CD14-positive monocyte (primary cell): ENCODE data around the gene FAM118B. TPM values are rescaled to one million over a fixed set of nuclear protein-coding genes. Genes with fewer than 3 reads are reported as not detected.
A peak's percentile ranks its signal among the peaks of the same experiment; 100 is the strongest.

Experiments used
- DNase-seq, 3 donors: peaks; one replicate each; pipeline ENCODE4 v3.0.0-alpha.2; 2011 to 2022
- H2AFZ ChIP-seq: 2 replicates; pipeline ENCODE4 v1.6.0; 2012; ENCODE audit warnings: mild to moderate bottlenecking, low read depth, low read length, inconsistent platforms; ENCODE audit not compliant: insufficient read depth, poor library complexity, severe bottlenecking
- H3K27ac ChIP-seq, 2 donors: 1 replicate in 1 of 2; 2 replicates in 1 of 2; pipeline ENCODE4 v1.5.1; 2012 to 2013; ENCODE audit warnings: low read length in 2 of 2, control low read depth in 1 of 2, inconsistent platforms in 1 of 2, low read depth in 1 of 2, mild to moderate bottlenecking in 1 of 2
- H3K27me3 ChIP-seq, 2 donors: one replicate each; pipeline versions ENCODE4 v1.6.0 to v1.6.1; 2011 to 2013; ENCODE audit warnings: low read length in 2 of 2; ENCODE audit not compliant: control insufficient read depth in 2 of 2, insufficient read depth in 2 of 2
- H3K36me3 ChIP-seq, 2 donors: replicated peaks in 1 of 2; 1 replicate in 1 of 2; 2 replicates in 1 of 2; pipeline versions ENCODE4 v1.5.1 to v1.6.1; 2012 to 2013; ENCODE audit warnings: low read length in 2 of 2, control low read depth in 1 of 2, inconsistent platforms in 1 of 2, mild to moderate bottlenecking in 1 of 2; ENCODE audit not compliant: insufficient read depth in 2 of 2, control insufficient read depth in 1 of 2
- H3K4me1 ChIP-seq, 2 donors: 1 replicate in 1 of 2; 2 replicates in 1 of 2; pipeline versions ENCODE4 v1.5.1 to v1.6.1; 2012 to 2013; ENCODE audit warnings: low read length in 2 of 2, control low read depth in 1 of 2, inconsistent platforms in 1 of 2, mild to moderate bottlenecking in 1 of 2, moderate library complexity in 1 of 2; ENCODE audit not compliant: insufficient read depth in 2 of 2, control insufficient read depth in 1 of 2
- H3K4me2 ChIP-seq: replicated peaks from 2 replicates; pipeline ENCODE3; 2012; ENCODE audit warnings: low read length, moderate library complexity, mild to moderate bottlenecking; ENCODE audit not compliant: poor library complexity, severe bottlenecking; ENCODE audit errors: extremely low read depth
- H3K4me3 ChIP-seq, 3 experiments: fragments of 200-600 bp in 1 of 3; sonication (generic) in 1 of 3; replicated peaks in 1 of 3; 1 replicate in 2 of 3; 2 replicates in 1 of 3; pipeline ENCODE4 v1.5.1; 2011 to 2013; ENCODE audit warnings: low read length in 3 of 3, mild to moderate bottlenecking in 3 of 3, control low read depth in 2 of 3, low read depth in 2 of 3, inconsistent platforms in 1 of 3, moderate library complexity in 1 of 3
- H3K79me2 ChIP-seq: 2 replicates; pipeline ENCODE4 v1.6.0; 2012; ENCODE audit warnings: mild to moderate bottlenecking, control low read depth, inconsistent platforms, low read length, moderate library complexity; ENCODE audit not compliant: insufficient read depth
- H3K9ac ChIP-seq: 2 replicates; pipeline ENCODE4 v1.6.0; 2017; ENCODE audit warnings: low read length, mild to moderate bottlenecking; ENCODE audit not compliant: insufficient read depth, poor library complexity, severe bottlenecking
- H3K9me3 ChIP-seq, 2 donors: replicated peaks in 1 of 2; 1 replicate in 1 of 2; 2 replicates in 1 of 2; pipeline versions ENCODE4 v1.5.1 to v1.6.1; 2012 to 2013; ENCODE audit warnings: low read length in 2 of 2, control low read depth in 1 of 2; ENCODE audit not compliant: control insufficient read depth in 1 of 2, insufficient read depth in 1 of 2
- H4K20me1 ChIP-seq: 2 replicates; pipeline ENCODE4 v1.6.0; 2012; ENCODE audit warnings: mild to moderate bottlenecking, low read length, control low read depth, moderate library complexity; ENCODE audit not compliant: insufficient read depth
- H3K27ac Mint-ChIP-seq, 7 donors: one replicate each; pipeline ENCODE4 v1.8.0; 2020; ENCODE audit warnings: mild to moderate bottlenecking in 7 of 7, mixed read lengths in 7 of 7, moderate library complexity in 6 of 7, inconsistent platforms in 2 of 7
- H3K27me3 Mint-ChIP-seq, 3 donors: one replicate each; pipeline ENCODE4 v1.8.0; 2021 to 2022; ENCODE audit warnings: low read depth in 3 of 3, mild to moderate bottlenecking in 3 of 3, mixed read lengths in 3 of 3, moderate library complexity in 3 of 3, inconsistent platforms in 1 of 3
- H3K36me3 Mint-ChIP-seq, 2 donors: one replicate each; pipeline ENCODE4 v1.8.0; 2020; ENCODE audit warnings: mixed read lengths in 2 of 2, inconsistent platforms in 1 of 2, mild to moderate bottlenecking in 1 of 2
- H3K4me1 Mint-ChIP-seq: one replicate; pipeline ENCODE4 v1.8.0; 2020; ENCODE audit warnings: mild to moderate bottlenecking, mixed read lengths
- H3K4me3 Mint-ChIP-seq, 2 donors: one replicate each; pipeline ENCODE4 v1.8.0; 2020; ENCODE audit warnings: mild to moderate bottlenecking in 2 of 2, mixed read lengths in 2 of 2, moderate library complexity in 1 of 2
- H3K9me3 Mint-ChIP-seq, 7 donors: one replicate each; pipeline ENCODE4 v1.8.0; 2020 to 2022; ENCODE audit warnings: mixed read lengths in 7 of 7, mild to moderate bottlenecking in 6 of 7, moderate library complexity in 6 of 7, inconsistent platforms in 2 of 7
- WGBS: methylation state at CpG from one replicate; pipeline ENCODE4 v1.1.5; 2013; ENCODE audit warnings: missing lambda C conversion rate; ENCODE audit not compliant: insufficient coverage; 5-methylcytosine and 5-hydroxymethylcytosine counted together
- intact Hi-C, 2 donors: fragments of 100-400 bp; cut with micrococcal nuclease; formaldehyde crosslinking; loops; one replicate each; pipeline versions ENCODE4 v1.15.0 to v1.15.1; 2023
- polyA plus RNA-seq, 3 donors: library from polyadenylated mRNA; depleted of rRNA in 1 of 3; unstranded in 2 of 3; stranded (reverse) in 1 of 3; fragments of 300-500 nt in 2 of 3; fragments of >200 nt in 1 of 3; fragmentation: Illumina TruSeq in 2 of 3; gene quantifications; 1 replicate in 2 of 3; 2 replicates in 1 of 3; pipeline ENCODE4 v1.2.3, GENCODE V29; 2012 to 2021
- TF ChIP-seq, protein P1 (sequence below): fragments of 200-600 bp; IDR thresholded peaks from one replicate; pipeline ENCODE4 v1.8.0; 2022; ENCODE audit warnings: antibody characterized with exemption, mild to moderate bottlenecking

FAM118B gene
- polyA plus RNA-seq, 3 donors, result 13.6 to 18.7 (median 16.5) TPM

DNA sequence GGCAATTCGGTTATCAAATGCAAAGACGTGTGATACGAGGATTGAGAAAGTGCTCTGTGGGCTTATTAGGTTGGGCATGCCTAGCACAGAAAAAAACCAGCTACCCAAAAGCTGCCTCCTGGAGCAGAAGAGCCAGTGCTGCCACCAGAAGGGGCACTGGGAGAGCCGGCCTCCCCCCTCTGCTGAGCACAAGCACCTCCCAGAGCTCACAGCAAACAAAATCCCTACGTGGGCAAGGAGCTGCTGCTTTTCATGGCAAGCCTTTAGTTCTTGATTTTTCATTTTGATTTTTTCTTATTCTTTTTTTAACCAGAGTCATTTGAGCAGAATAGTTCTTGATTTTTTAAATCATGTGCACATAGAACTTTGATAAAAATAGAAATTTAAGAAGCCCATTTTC lies 12.9 kb upstream of the FAM118B start:
- Histone ChIP-seq H3K9me3 (peaks cover 15 to 16% of the 10 kb centered on the region in 2 donors), H3K9ac (no peak overlapping the region), H3K4me1 (no peaks in the 10 kb centered on the region), H2AFZ (no peak overlapping the region), H3K36me3 (peaks cover 72 to 94% of the 10 kb centered on the region in 2 donors), H3K27me3 (no peaks in the 10 kb centered on the region), H4K20me1 (no peaks in the 10 kb centered on the region), H3K4me3 (no peak overlapping the region), H3K4me2 (no peak overlapping the region), H3K27ac (no peak overlapping the region), H3K79me2 (no peaks in the 10 kb centered on the region)
- peak overlapping the region in 1 of 7 donors; percentile 37 for H3K27ac Mint-ChIP-seq
- no peaks in the 10 kb centered on the region for H3K4me1 Mint-ChIP-seq
- 100% methylated on average over 4 of the region's 5 CpGs for WGBS
- H3K9me3 Mint-ChIP-seq, result peaks cover 14 to 23% (median 17%) of the 10 kb centered on the region in 7 donors
- intact Hi-C loops, result no loop called here
- peaks cover 0 to 3% (median 1%) of the 10 kb centered on the region in 3 donors for H3K27me3 Mint-ChIP-seq
- DNase-seq, result no peak
- no peak overlapping the region for H3K4me3 Mint-ChIP-seq
- H3K36me3 Mint-ChIP-seq, result peaks cover 77 to 91% of the 10 kb centered on the region in 2 donors
- TF ChIP-seq, protein P1, sequence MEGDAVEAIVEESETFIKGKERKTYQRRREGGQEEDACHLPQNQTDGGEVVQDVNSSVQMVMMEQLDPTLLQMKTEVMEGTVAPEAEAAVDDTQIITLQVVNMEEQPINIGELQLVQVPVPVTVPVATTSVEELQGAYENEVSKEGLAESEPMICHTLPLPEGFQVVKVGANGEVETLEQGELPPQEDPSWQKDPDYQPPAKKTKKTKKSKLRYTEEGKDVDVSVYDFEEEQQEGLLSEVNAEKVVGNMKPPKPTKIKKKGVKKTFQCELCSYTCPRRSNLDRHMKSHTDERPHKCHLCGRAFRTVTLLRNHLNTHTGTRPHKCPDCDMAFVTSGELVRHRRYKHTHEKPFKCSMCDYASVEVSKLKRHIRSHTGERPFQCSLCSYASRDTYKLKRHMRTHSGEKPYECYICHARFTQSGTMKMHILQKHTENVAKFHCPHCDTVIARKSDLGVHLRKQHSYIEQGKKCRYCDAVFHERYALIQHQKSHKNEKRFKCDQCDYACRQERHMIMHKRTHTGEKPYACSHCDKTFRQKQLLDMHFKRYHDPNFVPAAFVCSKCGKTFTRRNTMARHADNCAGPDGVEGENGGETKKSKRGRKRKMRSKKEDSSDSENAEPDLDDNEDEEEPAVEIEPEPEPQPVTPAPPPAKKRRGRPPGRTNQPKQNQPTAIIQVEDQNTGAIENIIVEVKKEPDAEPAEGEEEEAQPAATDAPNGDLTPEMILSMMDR, result no peak

DNA sequence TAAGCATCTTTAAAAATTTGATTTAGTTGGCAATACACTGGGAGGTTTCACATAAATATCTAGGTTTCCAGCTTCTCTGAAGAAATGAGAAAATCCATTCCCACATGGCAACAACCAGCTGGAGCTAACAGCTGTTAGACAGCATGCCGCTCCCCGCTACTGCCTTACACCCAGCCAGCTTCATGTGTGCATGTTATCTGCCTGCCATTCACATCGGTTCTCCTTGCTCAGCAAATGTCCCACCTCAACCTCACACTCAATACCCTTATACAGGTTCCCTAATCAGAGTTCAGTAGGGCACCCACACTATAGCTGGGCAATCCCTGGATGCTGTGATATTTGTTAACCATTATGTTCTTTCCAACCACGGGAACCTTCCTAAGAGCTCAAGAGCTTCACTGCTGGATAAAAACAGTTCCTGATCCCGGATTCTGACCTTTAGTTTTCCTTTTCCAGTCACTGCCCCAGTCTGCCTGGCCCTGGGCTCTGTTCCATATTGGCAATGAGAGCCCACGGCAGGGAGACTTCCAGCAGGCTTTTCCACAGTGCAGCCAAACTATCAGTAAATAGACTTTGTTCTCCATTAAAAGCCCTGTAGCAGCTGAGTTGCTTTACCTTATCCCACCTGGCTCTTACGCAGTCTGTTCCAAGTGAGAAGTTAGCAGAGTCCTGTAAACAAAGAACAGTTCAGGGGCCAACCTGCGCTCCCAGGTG lies 8.8 kb upstream of the FAM118B start:
- no peak overlapping the region for H3K4me3 Mint-ChIP-seq
- WGBS, result 84% methylated on average over 7 of the region's 8 CpGs
- peaks cover 89 to 97% of the 10 kb centered on the region in 2 donors for H3K36me3 Mint-ChIP-seq

More for the DNA sequence above, 8.8 kb upstream of the FAM118B start:
- Histone ChIP-seq H3K4me2 (no peak overlapping the region), H3K36me3 (peaks cover 85 to 100% of the 10 kb centered on the region in 2 donors), H2AFZ (no peak overlapping the region), H3K27me3 (no peaks in the 10 kb centered on the region), H3K9ac (no peak overlapping the region), H3K4me1 (no peaks in the 10 kb centered on the region), H3K4me3 (no peak overlapping the region), H4K20me1 (no peaks in the 10 kb centered on the region), H3K27ac (no peak overlapping the region), H3K9me3 (peaks cover 4 to 8% of the 10 kb centered on the region in 2 donors), H3K79me2 (no peaks in the 10 kb centered on the region)
- Mint-ChIP-seq H3K4me1 (no peaks in the 10 kb centered on the region), H3K27me3 (peaks cover 0 to 5% (median 0%) of the 10 kb centered on the region in 3 donors), H3K9me3 (peaks cover 5 to 8% (median 6%) of the 10 kb centered on the region in 7 donors), H3K27ac (no peak overlapping the region)
- DNase-seq, result no peak
- intact Hi-C loops, result no loop called here
- TF ChIP-seq, protein P1, result no peak
